GM12891 (cell line): ENCODE results near the gene ARSG.

Source experiments
- PAX5 ChIP-seq: IDR thresholded peaks from 2 replicates; pipeline ENCODE4 v1.6.1; 2011; ENCODE audit warnings: low read length, moderate library complexity, mild to moderate bottlenecking; ENCODE audit not compliant: insufficient read depth, severe bottlenecking
- POLR2A ChIP-seq: IDR thresholded peaks from 2 replicates; pipeline ENCODE4 v1.6.1; 2011; ENCODE audit warnings: low read depth, low read length, control low read depth
- POLR2AphosphoS5 ChIP-seq: IDR thresholded peaks from 2 replicates; pipeline ENCODE4 v1.6.1; 2011; ENCODE audit warnings: low read depth, low read length, control low read depth
- POU2F2 ChIP-seq: IDR thresholded peaks from 2 replicates; pipeline ENCODE4 v1.6.1; 2011; ENCODE audit warnings: low read depth, mild to moderate bottlenecking, control low read depth, low read length, moderate library complexity
- SPI1 ChIP-seq: IDR thresholded peaks from 2 replicates; pipeline ENCODE4 v1.6.1; 2011; ENCODE audit warnings: low read depth, low read length, control low read depth
- TAF1 ChIP-seq: IDR thresholded peaks from 2 replicates; pipeline ENCODE4 v1.6.1; 2011; ENCODE audit warnings: low read depth, low read length, control low read depth

- TF ChIP-seq POLR2A (no peak), POU2F2 (no peak), POLR2AphosphoS5 (no peak), TAF1 (no peak), PAX5 (no peak), SPI1 (no peak)
Measured at GRCh38 chr17:68433211-68433610, 141.9 kb downstream of the ARSG start.
